ENCODE measurements around the gene SEC22A.
A peak's percentile ranks its signal among the peaks of the same experiment; 100 is the strongest.
"Not testable (repeated sequence)": the region's sequence is repeated elsewhere in the genome, so short reads cannot be mapped to it uniquely, and the experiment has no call there.

The SEC22A gene

DNA sequence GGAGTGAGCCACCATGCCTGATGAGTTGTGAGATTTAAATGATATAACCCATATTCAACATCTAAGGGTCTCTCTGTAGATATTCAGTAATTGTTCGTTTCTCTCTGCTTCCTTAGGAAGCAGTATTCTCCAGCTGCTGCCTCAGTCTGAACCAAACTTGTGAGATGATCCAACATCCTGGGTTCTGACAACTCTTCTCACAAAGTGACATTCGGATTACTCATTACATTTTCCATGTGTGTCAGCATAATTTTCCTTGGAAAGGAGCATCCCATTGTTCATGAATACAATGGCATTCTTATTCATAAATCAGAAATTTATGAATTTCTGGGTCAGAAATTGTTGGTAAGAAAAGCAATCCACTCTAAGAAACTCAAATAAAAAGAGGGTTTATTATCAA lies 15.0 kb upstream of the SEC22A start:
- FAIRE-seq = no peak

DNA sequence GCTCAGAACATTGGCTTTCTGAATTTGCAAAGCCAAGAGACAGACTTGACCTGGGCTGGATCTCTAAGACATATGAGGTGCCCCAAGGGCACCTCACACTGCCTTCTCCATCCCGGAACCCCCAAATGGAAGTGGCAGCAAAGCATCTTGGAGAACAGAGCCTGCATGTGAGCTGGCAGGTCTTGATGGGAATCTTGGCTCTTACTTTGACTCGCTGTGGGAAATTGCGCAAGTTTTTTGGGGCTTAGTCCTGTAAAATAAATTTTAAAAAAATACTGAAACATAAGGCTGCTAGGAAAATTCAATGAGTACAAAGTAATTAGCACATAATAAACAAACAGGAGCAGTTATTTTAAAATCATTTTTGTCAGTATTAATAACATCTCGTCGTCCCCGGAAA lies 13.7 kb upstream of the SEC22A start:
- no peak for FAIRE-seq

DNA sequence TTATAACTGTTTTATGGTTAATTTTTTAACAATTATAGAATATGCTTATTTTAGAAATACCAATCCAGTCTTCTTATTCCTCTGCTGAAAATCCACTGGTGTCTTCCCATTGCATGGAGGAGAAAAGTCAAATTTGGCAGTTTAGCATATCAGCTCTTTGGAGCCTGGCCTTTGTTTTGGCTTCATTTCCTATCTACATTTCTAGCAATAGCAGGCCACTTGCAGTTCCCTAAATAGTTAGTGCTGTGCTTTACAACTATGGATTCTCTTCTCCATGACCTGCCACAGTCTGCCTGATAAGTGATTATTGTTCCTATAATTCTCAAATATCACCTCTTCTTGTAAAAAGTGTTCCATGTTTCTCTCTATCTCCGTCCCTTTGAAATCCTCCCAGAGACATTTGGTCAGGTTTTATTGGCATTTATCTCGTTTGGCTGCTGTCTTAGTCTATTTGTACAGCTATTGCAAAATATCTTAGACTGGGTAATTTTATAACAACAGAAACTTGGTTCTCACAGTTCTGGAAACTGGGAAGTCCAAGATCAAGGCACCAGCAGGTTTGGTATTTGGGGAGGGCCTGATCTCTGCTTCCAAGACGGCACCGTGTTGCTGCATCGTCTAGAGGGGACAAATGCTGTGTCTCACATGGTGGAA lies 8.2 kb upstream of the SEC22A start:
- no peak for FAIRE-seq

DNA sequence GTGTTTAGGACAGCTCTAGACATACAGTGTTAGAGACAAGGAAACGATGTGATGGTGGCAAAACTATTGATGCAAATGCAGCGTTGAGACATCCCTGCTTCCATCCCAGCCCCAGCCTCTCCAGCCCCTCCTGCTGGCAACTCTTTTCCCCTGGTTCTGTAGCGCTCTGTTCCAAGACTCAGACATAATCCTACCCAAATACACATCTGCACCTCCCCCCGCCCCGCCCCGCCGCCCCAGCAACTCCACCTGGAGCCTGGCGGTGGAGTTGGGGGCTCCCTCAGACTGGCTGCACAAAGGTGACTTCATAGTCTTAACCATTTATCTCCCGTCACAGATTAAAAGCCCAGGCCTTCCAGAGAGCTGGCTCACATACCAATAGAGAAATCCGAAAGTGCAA lies 7.2 kb upstream of the SEC22A start:
- FAIRE-seq = no peak

DNA sequence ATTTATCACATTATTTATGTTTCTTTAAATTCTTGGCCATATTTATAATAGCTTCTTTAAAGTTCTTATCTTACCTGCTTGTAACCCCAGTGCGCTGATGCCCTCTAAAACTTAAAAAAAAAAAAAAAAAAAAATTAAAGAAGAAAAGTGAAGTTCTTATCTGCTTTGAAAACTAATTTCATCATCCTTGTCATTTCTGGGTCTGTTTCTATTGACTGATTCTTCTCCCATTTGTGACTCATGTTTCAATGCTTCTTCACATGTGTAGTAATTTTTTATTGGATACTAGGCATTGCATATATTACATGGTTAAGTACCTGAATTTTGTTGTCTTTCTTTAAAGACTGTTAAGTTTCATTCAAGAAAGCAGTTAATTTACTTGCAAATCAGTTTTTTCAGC lies 3.4 kb upstream of the SEC22A start:
- no peak for FAIRE-seq

DNA sequence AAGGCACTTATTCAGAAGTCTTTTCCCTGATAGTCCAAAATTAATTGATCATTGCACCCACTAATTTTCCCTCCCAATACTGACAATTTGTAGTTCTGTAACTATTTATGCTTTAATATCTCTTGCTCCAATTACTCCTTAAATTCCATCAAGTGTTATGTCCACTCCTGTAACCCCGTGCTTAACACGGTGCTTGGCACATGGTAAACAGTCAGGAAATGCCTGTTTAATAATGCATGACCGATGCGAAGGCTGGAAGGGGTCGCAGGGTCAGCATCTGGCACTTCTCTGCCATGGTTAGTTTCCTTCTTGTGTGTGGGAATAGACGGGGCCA lies 553 bp upstream of the SEC22A start:
- no peak for FAIRE-seq

DNA sequence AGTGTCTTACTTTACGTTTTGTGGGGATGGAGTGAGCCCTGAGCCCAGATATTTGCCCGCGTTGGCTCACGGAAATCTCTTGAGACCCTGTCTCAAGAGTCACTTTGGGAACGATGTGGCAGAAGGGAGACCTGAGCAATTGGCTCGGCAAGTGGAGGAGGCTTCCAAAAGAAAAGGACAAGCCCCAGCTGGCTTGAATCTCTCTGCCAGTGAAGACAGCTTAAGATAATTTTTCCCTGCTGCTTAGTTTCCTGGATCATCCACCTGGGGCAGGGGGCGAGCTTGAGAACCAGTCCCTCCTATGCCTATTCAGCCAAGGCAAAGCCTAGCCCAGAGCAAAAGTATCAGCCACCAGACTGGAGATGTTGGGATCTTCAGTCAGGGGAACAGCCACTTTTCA lies 708 bp downstream of the SEC22A start:
- no peak for FAIRE-seq

DNA sequence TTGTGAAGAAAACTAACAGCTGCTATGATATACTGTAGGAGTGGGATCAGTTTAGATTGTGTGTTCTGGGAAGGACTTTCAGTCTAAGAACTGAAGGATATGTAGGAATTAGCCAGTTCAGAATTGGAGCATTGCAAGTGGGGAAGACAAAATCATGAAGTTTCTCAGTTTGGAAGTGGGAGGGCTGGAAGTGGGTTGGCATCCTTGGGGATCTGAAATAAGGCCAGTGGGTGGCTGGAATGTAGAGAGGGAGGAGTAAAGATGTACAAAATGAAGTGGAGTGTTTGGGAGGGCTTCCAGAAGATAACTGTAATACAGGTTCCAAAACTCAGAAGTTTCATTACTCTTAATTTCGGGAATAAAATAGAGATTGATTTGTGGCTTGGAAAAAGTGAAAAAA lies 17.2 kb downstream of the SEC22A start:
- no peak for FAIRE-seq

DNA sequence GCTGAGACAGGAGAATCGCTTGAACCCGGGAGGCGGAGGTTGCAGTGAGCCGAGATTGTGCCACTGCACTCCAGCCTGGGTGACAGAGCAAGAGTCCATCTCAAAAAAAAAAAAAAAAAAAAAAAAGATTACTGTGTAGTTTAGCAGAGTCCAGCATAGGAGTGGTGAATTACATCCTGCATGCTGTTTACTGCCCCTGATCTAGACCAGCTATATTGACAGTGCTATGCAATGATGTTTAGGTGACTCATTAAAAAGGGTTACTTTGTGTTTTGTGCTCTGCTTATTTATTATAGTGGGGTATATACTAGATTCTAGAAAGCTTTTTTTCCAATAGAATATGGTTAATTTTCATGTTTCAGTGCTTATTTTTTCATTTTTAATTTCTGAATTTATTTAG lies 19.6 kb downstream of the SEC22A start:
- not testable (repeated sequence) for FAIRE-seq

DNA sequence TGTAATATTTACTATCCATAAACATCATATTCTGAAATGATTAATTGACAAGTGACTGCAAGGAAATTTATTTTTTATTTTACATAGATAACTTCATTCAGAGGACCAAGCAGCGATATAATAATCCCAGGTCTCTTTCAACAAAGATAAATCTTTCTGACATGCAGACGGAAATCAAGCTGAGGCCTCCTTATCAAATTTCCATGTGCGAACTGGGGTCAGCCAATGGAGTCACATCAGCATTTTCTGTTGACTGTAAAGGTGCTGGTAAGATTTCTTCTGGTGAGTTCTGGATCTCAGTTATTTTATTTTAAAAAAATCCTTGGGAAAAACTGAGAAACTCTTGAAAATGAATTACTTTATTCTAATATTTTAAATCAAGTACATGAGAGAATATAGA lies 23.3 kb downstream of the SEC22A start:
- no peak for FAIRE-seq

DNA sequence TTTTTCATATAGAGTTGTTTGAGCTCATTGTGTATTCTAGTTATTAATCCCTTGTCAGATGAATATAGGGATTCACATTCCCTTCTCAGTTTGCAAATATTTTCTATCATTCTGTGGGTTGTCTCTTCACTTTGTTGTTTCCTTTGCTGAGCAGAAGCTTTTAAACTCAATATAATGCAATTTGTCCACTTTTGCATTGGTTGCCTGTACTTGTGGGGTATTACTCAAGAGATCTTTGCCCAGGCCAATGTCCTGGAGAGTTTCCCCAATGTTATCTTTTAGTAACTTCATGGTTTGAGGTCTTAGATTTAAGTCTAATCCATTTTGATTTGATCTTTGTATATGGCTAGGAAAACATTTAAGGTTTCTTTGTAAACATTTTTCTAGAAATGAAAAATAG lies 24.8 kb downstream of the SEC22A start:
- peak; percentile 27 for FAIRE-seq

DNA sequence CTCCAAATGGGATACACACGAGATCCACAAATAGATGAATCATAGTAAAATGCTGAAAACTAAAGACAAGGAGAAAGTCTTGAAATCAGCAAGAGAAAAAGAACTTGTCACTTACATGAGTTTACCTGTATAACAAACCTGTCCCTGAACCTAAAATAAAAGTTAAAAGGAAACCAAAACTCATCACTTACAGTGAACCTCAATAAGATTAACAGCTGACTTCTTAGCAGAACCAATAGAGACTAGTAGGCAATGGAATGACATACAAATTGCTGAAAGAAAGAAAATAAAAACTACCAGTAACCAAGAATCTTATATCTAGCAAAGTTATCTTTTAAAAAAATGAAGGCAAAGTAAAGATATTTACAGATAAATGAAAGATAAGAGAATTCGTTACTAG lies 27.4 kb downstream of the SEC22A start:
- peak; percentile 47 for FAIRE-seq

DNA sequence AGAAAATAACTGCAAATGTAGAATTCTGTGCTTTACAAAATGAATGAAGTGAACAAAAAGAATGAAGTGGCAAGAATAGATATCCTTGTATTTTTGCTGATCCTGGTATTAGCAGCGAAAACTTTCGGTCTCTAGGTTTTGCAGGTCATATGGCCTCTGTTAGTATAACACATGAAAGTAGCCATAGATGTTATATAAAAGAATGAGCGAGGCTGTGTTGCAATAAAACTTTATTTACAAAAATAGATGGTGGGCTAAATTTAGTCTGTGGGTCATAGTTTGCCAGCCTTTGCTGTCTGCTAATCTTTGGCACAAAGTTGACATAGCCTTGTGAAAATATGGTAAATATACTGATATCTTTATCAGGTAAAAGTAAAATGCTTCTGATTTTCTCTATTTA lies 35.2 kb downstream of the SEC22A start:
- no peak for FAIRE-seq

DNA sequence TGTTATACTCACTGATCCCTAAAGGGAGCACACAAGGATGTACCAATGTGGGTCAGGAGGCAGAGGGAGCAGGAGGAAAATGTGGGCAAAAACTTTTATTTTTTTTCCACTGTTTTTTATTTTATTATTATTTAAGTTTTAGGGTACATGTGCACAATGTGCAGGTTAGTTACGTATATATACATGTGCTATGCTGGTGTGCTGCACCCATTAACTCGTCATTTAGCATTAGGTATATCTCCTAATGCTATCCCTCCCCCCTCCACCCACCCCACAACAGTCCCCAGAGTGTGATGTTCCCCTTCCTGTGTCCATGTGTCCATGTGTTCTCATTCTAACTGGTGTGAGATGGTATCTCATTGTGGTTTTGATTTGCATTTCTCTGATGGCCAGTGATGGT lies 37.4 kb downstream of the SEC22A start:
- not testable (repeated sequence) for FAIRE-seq

DNA sequence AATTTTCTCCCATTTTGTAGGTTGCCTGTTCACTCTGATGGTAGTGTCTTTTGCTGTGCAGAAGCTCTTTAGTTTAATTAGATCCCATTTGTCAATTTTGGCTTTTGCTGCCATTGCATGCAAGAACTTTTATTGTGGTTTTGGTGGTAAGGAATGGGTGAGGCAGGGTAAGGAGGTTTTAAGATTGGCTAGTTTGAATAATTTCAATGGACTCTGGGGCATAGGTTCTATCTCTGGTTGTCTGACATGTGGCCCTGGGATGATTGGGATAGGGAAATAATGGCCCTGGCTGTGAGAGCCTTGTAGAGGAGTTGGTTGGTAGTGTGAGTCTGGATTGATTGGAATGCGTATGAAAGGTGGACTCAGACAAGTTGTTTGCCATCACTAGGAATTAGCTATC lies 38.0 kb downstream of the SEC22A start:
- no peak for FAIRE-seq

DNA sequence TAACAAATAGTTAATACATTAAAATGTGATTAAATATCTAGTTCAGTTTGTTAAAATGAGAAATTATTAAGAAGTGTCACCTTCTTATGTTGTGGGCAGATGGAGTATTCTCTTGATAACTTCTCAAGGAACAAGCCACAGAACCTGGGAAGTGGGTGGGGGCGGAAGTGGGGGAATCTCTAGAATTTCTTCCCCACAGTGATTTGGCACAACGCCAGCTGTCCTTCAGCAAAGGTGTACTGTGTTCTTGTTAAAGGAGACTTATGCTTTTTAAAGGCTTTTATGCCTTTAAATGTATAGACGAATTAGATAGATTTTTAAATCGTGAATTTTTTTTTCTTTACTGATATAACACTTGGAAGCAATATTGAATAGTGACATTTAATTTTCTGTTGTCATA lies 42.4 kb downstream of the SEC22A start:
- FAIRE-seq = no peak

DNA sequence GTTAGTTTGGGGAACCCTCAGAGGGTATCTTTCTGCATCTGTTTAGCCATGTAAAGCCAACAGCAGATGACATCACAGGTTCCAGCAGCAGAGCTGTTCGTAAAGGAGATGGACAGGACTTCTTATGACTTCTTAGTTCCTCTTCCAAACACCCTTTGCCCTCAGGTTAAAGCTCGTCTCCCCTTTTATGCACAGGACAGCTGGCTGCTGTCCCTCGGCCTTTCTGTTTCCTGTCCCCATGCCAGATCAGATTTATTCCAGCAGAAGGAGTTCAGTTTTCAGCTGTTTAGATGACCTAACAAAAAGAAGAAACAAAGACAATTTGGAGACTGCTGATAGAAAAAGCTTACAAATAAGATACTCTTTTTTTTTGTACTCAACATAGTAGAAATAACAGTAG lies 45.1 kb downstream of the SEC22A start:
- FAIRE-seq = no peak

DNA sequence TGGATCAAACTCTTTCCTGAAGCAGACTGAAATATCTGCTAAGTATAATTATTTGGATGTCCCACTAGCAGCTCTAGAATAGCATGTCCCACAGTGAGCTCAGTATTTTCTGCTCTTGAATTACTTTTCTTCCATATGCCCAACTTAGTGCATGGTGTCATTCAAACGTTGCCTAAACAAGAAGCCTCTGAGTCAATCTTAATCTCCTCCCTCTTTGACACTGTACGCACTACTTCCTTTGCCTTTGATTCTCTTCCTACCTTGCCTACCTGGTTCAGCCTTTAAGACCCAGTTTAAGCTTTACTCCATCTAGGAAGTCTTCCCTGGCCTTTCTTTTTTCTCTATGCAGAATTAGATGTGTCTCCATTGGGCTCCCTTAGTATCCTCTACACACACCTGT lies 54.5 kb downstream of the SEC22A start:
- no peak for FAIRE-seq

DNA sequence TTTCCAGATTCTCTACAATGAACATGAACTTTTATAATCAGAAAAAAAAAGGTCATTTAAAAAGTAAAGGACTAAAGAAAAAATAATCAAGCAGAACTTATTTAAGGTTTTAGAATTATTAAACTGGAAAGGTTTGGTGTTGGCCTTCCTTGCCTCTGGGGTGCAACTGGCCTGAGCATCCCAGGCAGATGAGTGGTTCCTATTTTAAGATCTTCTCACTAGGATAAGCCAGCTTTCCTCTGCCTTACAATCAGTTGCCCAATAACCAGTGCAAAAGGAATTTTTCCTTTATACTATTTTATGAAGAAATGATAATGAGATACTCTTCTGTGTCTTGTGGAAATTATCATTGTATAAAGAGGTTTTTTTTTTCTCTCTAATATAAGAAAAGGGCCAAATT lies 56.6 kb downstream of the SEC22A start:
- no peak for FAIRE-seq

DNA sequence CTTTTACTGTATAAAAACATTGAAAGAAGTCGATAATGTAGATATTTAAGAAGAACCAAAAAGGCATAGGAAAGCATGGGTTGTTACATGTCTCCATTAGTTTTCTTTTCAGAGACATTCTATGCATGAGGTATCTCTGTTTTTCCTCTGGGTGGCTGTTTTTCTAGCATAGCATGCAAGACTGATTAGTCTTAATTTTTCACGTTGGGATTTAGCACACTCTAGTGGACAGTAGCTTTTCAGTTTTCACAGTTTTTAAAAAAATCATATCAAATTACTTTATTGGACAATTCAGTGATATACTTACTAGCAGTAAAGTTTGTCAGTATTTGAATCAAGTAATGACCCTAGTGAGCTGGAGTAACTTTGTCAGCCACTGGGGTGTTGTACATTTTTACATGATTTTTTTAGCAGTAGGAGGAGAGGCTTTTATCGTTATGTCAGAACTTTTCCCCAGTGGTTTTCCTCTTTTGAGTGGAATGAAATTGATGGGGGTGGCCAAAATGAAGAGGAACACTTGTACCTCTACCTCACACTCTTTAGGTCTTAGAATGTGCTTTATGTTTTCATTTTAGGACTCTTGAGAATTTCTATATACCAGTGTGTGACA lies 57.2 kb downstream of the SEC22A start:
- peak; percentile 98 for FAIRE-seq

DNA sequence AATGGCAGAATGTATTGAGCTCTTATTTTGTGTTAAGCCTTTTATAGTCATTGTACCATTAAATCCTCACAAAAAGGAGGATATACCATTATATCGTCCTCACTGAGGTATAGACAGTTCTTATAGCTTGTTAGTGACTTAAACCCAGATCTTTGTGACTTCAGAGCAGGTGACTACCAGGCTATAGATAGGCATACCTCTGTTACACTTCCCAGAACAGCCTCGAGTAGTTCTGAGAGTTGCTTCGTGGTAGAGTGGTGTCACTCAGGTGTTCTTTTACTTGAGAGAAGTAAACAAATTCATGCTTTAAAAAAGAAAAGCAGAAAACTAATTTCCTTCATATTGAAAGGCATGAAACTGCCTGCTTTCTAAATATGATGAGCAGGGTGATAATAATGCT lies 59.9 kb downstream of the SEC22A start:
- FAIRE-seq = no peak

DNA sequence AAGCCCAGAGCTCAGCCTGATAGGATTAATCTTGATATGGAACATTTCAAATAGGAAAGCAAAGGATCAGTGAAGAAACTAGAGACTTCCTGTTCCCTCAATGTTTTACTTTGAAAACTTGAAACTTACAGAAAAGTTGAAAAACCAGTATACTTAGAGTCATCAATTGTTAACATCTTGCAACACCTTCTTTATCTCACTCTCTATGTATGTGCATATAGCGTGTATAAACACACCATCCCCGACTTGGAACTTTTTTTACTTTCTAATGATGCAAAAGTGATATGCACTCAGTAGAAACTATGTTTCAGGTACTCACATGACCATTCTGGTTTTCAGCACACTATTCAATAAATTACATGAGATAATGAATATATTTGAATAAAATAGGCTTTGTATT lies 60.5 kb downstream of the SEC22A start:
- FAIRE-seq = no peak

DNA sequence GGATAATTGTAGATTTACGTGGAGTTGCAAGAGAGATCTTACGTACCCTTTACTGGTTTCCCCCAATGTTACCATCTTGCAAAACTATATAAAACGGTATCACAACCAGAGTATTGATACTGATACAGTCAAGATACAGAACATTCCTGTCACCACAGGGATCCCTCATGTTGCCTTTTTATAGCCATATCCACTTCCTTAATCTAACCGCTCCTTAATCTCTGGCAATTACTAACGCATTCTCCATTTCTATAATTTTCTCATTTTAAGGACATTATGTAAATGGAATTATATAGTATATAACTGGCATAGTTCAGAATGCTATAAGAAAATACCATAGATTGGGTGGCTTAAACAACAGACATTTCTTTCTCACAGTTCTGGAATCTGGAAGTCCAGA lies 61.1 kb downstream of the SEC22A start:
- no peak for FAIRE-seq

DNA sequence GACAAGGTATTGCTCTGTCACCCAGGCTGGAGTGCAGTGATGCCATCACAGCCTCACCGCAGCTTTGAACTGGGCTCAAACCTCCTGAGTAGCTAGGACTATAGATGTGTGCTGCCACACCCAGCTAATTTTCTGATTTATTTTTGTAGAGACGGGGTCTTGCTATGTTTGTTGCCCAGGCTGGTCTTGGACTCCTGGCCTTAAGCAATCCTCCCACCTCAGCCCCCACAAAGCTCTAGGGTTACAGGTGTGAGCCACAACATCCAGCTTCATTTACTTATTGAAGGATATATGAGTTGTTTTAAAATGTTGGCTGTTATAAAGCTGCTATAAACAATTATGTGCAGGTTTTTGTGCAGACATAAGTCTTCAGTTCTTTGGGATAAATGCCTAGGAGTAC lies 62.2 kb downstream of the SEC22A start:
- FAIRE-seq = no peak

DNA sequence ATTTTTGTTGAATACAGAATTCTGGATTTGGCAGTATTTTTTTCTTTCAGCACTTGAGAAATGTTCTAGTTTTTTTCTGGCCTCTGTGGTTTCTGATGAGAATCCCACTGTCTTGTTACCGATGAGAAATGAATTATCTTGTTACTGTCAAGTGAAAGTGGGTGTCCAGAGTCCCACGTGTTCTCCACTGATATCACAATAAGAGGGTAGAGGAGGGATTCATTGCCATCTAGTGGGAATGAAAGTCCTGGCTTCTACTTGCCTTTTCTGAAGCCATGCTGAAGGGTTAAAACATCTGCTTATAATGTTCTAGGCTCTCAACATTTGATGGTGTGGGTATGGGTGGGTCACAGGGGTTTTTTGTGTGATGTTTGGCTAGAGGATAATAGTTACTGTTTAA lies 66.1 kb downstream of the SEC22A start:
- no peak for FAIRE-seq

DNA sequence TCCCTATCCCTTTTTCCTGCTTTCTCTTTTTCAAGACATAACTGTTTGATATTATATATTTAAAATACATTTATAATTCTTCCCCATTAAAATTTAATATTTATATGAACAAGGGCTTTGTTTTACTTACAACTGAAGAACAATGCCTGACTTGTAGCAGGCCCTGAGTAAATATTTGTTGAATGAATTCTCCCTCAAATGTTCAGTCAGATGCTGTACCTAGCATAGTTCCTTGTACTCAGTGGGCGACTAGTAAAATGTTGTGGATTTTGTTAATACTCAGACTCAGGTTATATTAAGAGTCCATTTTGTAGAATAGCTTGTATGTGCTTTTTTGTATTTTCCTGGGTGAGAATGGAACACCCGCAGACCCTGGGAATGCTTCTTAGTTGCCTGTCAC lies 69.1 kb downstream of the SEC22A start:
- FAIRE-seq = no peak
